HCT116 (cell line): ENCODE results near the gene PTPRS. TPM values are rescaled to one million over a fixed set of nuclear protein-coding genes. Genes with fewer than 3 reads are reported as not detected.

Experiments used
- ATAC-seq: fragments of 200-7000 bp; cut with Tn5 transposase; 2 replicates; pipeline ENCODE4 v1.9.1; 2020; ENCODE audit warnings: mild to moderate bottlenecking, moderate library complexity
- BruUV-seq: library from RNA; stranded (reverse); fragments of 400-500 nt; replicated peaks from 2 replicates; lab custom pipeline; 2021; lab: Mats Ljungman, UMichigan
- CTCF ChIA-PET: fragments of 300-600 bp; sonication (Branson Sonifier 250); formaldehyde crosslinking; loops from one replicate; lab custom pipeline; 2021; ENCODE audit warnings: antibody characterized with exemption; lab: Charles Lee
- POLR2A ChIA-PET: fragments of 300-600, 350-600 bp; sonication (Branson Sonifier 250); formaldehyde crosslinking; loops from one replicate; lab custom pipeline; 2021; ENCODE audit warnings: antibody characterized with exemption; lab: Charles Lee
- RAD21 ChIA-PET, 2 experiments: fragments of 300-600 bp; sonication (Branson Sonifier 250); formaldehyde crosslinking; loops; one replicate each; lab custom pipeline; 2023; ENCODE audit warnings: low total read pairs in 2 of 2; ENCODE audit not compliant: uncharacterized antibody in 2 of 2, unreplicated experiment in 2 of 2, low non-redundant PET in 1 of 2; lab: Charles Lee
- DNase-seq: peaks from one replicate; pipeline ENCODE4 v3.0.0-alpha.2; 2010; ENCODE audit warnings: low read depth, low spot score
- H2AFZ ChIP-seq: fragments of 200-600 bp; shearing (Covaris generic), sonication (generic); 2 replicates; pipeline ENCODE4 v1.6.1; 2017; ENCODE audit warnings: low read depth, mixed run types, mixed read lengths, antibody characterized with exemption, low read length; ENCODE audit not compliant: poor library complexity, severe bottlenecking
- H3K27ac ChIP-seq: 2 replicates; pipeline ENCODE4 v1.5.1; 2012; ENCODE audit warnings: low read depth, low read length
- H3K27me3 ChIP-seq: fragments of 200-600 bp; sonication (generic); 2 replicates; pipeline ENCODE4 v1.6.1; 2016; ENCODE audit warnings: mixed run types, low read length, mixed read lengths; ENCODE audit not compliant: insufficient read depth
- H3K36me3 ChIP-seq, 2 experiments: fragments of 200-500 bp in 1 of 2; fragments of 200-600 bp in 1 of 2; sonication (Bioruptor generic) in 1 of 2; sonication (generic) in 1 of 2; 2 replicates each; pipeline versions ENCODE4 v1.5.1 to v1.6.1; 2014 to 2016; ENCODE audit warnings: low read length in 2 of 2, inconsistent platforms in 1 of 2, mixed read lengths in 1 of 2, mixed run types in 1 of 2; ENCODE audit not compliant: insufficient read depth in 2 of 2, control insufficient read depth in 1 of 2
- H3K4me1 ChIP-seq, 2 experiments: fragments of 200-600 bp in 1 of 2; sonication (generic) in 1 of 2; 2 replicates each; pipeline versions ENCODE4 v1.5.1 to v1.6.1; 2012 to 2017; ENCODE audit warnings: low read length in 2 of 2, inconsistent platforms in 1 of 2, mild to moderate bottlenecking in 1 of 2, mixed read lengths in 1 of 2, mixed run types in 1 of 2, moderate library complexity in 1 of 2; ENCODE audit not compliant: insufficient read depth in 2 of 2, control insufficient read depth in 1 of 2
- H3K4me2 ChIP-seq: fragments of 200-600 bp; sonication (generic); 2 replicates; pipeline ENCODE4 v1.6.1; 2017; ENCODE audit warnings: mixed run types, low read length, mixed read lengths
- H3K4me3 ChIP-seq, 2 experiments: fragments of 200-600 bp in 1 of 2; sonication (generic) in 1 of 2; replicated peaks in 1 of 2; 2 replicates each; pipeline ENCODE4 v1.5.1; 2011 to 2016; ENCODE audit warnings: low read length in 2 of 2, control low read depth in 1 of 2, low read depth in 1 of 2, mild to moderate bottlenecking in 1 of 2, mixed read lengths in 1 of 2, mixed run types in 1 of 2
- H3K79me2 ChIP-seq: fragments of 200-600 bp; sonication (generic); 2 replicates; pipeline ENCODE4 v1.6.1; 2017; ENCODE audit warnings: mild to moderate bottlenecking, mixed run types, low read length, moderate library complexity, mixed read lengths; ENCODE audit not compliant: insufficient read depth
- H3K9ac ChIP-seq: fragments of 200-600 bp; sonication (generic); 2 replicates; pipeline ENCODE4 v1.6.1; 2016; ENCODE audit warnings: low read length, mixed read lengths
- H3K9me2 ChIP-seq: fragments of 200-600 bp; sonication (generic), shearing (Covaris generic); 2 replicates; pipeline ENCODE4 v1.6.1; 2017; ENCODE audit warnings: mixed run types, mild to moderate bottlenecking, moderate library complexity; ENCODE audit not compliant: insufficient read depth
- H3K9me3 ChIP-seq, 2 experiments: fragments of 200-500 bp in 1 of 2; fragments of 200-600 bp in 1 of 2; sonication (Bioruptor generic) in 1 of 2; sonication (generic) in 1 of 2; 2 replicates each; pipeline ENCODE4 v1.6.1; 2014 to 2017; ENCODE audit warnings: low read length in 2 of 2, mixed read lengths in 2 of 2, inconsistent platforms in 1 of 2, low read depth in 1 of 2, mild to moderate bottlenecking in 1 of 2, mixed run types in 1 of 2, moderate library complexity in 1 of 2; ENCODE audit not compliant: control insufficient read depth in 1 of 2, insufficient read depth in 1 of 2
- H4K20me1 ChIP-seq: fragments of 200-600 bp; sonication (generic), shearing (Covaris generic); 2 replicates; pipeline ENCODE4 v1.6.1; 2017; ENCODE audit warnings: mixed run types, mild to moderate bottlenecking, moderate library complexity; ENCODE audit not compliant: insufficient read depth
- CBX3 ChIP-seq: IDR thresholded peaks from 2 replicates; pipeline ENCODE4 v1.6.1; 2012; ENCODE audit warnings: low read depth
- CEBPB ChIP-seq: IDR thresholded peaks from 2 replicates; pipeline ENCODE4 v1.6.1; 2012; ENCODE audit warnings: low read depth
- EGR1 ChIP-seq: IDR thresholded peaks from 2 replicates; pipeline ENCODE4 v1.6.1; 2012; ENCODE audit warnings: low read depth
- ELF1 ChIP-seq: IDR thresholded peaks from 2 replicates; pipeline ENCODE4 v1.6.1; 2012; ENCODE audit warnings: low read depth, borderline replicate concordance
- EZH2 ChIP-seq: fragments of 200-600 bp; sonication (generic); IDR thresholded peaks from 2 replicates; pipeline ENCODE4 v1.6.1; 2017; ENCODE audit warnings: antibody characterized with exemption, mixed run types
- FOSL1 ChIP-seq: IDR thresholded peaks from 2 replicates; pipeline ENCODE4 v1.6.1; 2012; ENCODE audit warnings: low read depth
- JUND ChIP-seq: IDR thresholded peaks from 2 replicates; pipeline ENCODE4 v1.6.1; 2012
- POLR2A ChIP-seq: IDR thresholded peaks from 2 replicates; pipeline ENCODE4 v1.7.0; 2011; ENCODE audit warnings: borderline replicate concordance; ENCODE audit not compliant: insufficient read depth, insufficient read length; ENCODE audit errors: extremely low read depth
- POLR2AphosphoS5 ChIP-seq: IDR thresholded peaks from 2 replicates; pipeline ENCODE4 v1.6.1; 2011; ENCODE audit warnings: mild to moderate bottlenecking, low read depth, low read length, moderate library complexity
- RAD21 ChIP-seq: IDR thresholded peaks from 2 replicates; pipeline ENCODE4 v1.6.1; 2012; ENCODE audit warnings: low read depth, mild to moderate bottlenecking
- SIN3A ChIP-seq: IDR thresholded peaks from 2 replicates; pipeline ENCODE4 v1.6.1; 2012; ENCODE audit warnings: low read depth
- SP1 ChIP-seq: IDR thresholded peaks from 2 replicates; pipeline ENCODE4 v1.6.1; 2012; ENCODE audit warnings: low read depth
- SRF ChIP-seq: IDR thresholded peaks from 2 replicates; pipeline ENCODE4 v1.6.1; 2012; ENCODE audit warnings: low read depth
- TCF7L2 ChIP-seq: IDR thresholded peaks from 2 replicates; pipeline ENCODE4 v1.7.0; 2011; ENCODE audit warnings: borderline replicate concordance, inconsistent platforms; ENCODE audit not compliant: insufficient read depth, insufficient read length; ENCODE audit errors: extremely low read depth
- YY1 ChIP-seq: IDR thresholded peaks from 2 replicates; pipeline ENCODE4 v1.6.1; 2011; ENCODE audit warnings: low read length, low read depth, moderate library complexity, mild to moderate bottlenecking; ENCODE audit not compliant: insufficient replicate concordance; ENCODE audit errors: extremely low read depth
- ZFX ChIP-seq: fragments of 450-650 bp; IDR thresholded peaks from 2 replicates; pipeline ENCODE4 v1.6.1; 2017
- ZNF274 ChIP-seq: fragments of 200-500 bp; sonication (Bioruptor generic); IDR thresholded peaks from 2 replicates; pipeline ENCODE4 v1.6.1; 2014; ENCODE audit warnings: mild to moderate bottlenecking, low read depth, low read length, inconsistent platforms
- intact Hi-C: fragments of 100-400 bp; cut with micrococcal nuclease; formaldehyde crosslinking; loops from 2 replicates; pipeline ENCODE4 v1.10.0; 2022
- total RNA-seq: library from RNA; stranded (reverse); gene quantifications from one replicate; pipeline ENCODE4 v1.2.1, GENCODE V29; 2021; ENCODE audit not compliant: unreplicated experiment
- TF ChIP-seq, protein P1 (sequence below): IDR thresholded peaks from 2 replicates; pipeline ENCODE4 v1.6.1; 2012; ENCODE audit warnings: low read depth
- TF ChIP-seq, protein P2 (sequence below): IDR thresholded peaks from 2 replicates; pipeline ENCODE4 v1.6.1; 2011; ENCODE audit warnings: mild to moderate bottlenecking, low read length, moderate library complexity; ENCODE audit not compliant: insufficient replicate concordance; ENCODE audit errors: extremely low read depth
- TF ChIP-seq, protein P3 (sequence below), 3 experiments: fragments of 200-600 bp in 1 of 3; sonication (generic) in 1 of 3; IDR thresholded peaks in 2 of 3; conservative IDR thresholded peaks in 1 of 3; 2 replicates each; pipeline ENCODE4 v1.5.1; 2012 to 2017; ENCODE audit warnings: low read depth in 2 of 3, low read length in 2 of 3, antibody characterized with exemption in 1 of 3, borderline replicate concordance in 1 of 3, control low read depth in 1 of 3, mild to moderate bottlenecking in 1 of 3, mixed read lengths in 1 of 3, mixed run types in 1 of 3, moderate library complexity in 1 of 3; ENCODE audit not compliant: insufficient read depth in 1 of 3
- TF ChIP-seq, protein P4 (sequence below): IDR thresholded peaks from 2 replicates; pipeline ENCODE4 v1.6.1; 2012

Gene PTPRS
- total RNA-seq, 1 experiment from 2014 or later = 123 TPM

DNA sequence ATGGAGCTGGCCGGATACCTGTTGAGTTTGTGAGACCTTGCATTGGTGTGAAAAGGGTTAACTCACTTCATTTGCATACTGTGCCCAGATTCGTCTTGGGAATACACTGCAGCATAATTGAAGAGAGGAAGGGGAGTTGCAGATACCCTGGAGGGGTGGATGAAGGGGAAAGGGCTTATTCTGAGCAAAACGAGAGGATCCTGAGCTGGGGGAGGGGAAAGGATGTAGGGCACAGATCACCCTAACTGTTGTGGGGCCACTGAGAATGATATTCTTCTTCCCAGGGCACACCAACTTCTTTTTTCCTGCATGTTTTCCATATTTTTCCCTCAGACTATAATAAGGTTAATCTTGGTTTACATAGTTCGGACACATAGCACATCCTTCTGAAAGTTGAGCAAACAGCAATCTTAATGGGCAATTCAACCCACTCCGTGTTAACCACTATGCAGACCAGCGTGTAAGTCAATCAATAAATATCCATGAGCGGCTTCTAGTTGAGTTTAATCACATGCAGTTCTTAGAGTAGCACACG is 11.7 kb upstream of the PTPRS start:
- Histone ChIP-seq H3K9ac (peak overlapping the region; percentile 39), H4K20me1 (no peaks in the 10 kb centered on the region), H3K9me2 (no peaks in the 10 kb centered on the region), H3K27me3 (no peaks in the 10 kb centered on the region), H3K9me3 (no peaks in the 10 kb centered on the region), H3K79me2 (no peaks in the 10 kb centered on the region), H2AFZ (no peak overlapping the region), H3K36me3 (no peaks in the 10 kb centered on the region), H3K4me3 (no peak overlapping the region), H3K4me1 (peaks cover 0 to 14% of the 10 kb centered on the region in 2 experiments; a peak in 2 of 4 replicates), H3K27ac (no peak overlapping the region; the same call in 1 of the 2 replicates), H3K4me2 (0 out of 2 replicates have a peak overlapping the region, but pooled peaks have one; percentile 1)
- BruUV-seq = TSS peak; percentile 100
- DNase-seq (peak; percentile 84), ATAC-seq (peak; percentile 90)
- ChIA-PET RAD21 (no interaction called here), POLR2A (interaction anchor here (0.7 kb wide), 2 partner anchors 8 to 42 kb away, joined by 3 read pairs; no protein-coding TSS in a partner anchor), CTCF (no interaction called here)
- intact Hi-C loops = no loop called here
- no peak for TF ChIP-seq TCF7L2
- no peak for TF ChIP-seq CEBPB
- no peak for TF ChIP-seq ZNF274
- TF ChIP-seq POLR2AphosphoS5 = peak; percentile 85
- TF ChIP-seq ELF1 = no peak
- TF ChIP-seq CBX3 = no peak
- TF ChIP-seq JUND = no peak
- TF ChIP-seq FOSL1 = no peak
- peak; percentile 100 for TF ChIP-seq POLR2A
- TF ChIP-seq, protein P1, sequence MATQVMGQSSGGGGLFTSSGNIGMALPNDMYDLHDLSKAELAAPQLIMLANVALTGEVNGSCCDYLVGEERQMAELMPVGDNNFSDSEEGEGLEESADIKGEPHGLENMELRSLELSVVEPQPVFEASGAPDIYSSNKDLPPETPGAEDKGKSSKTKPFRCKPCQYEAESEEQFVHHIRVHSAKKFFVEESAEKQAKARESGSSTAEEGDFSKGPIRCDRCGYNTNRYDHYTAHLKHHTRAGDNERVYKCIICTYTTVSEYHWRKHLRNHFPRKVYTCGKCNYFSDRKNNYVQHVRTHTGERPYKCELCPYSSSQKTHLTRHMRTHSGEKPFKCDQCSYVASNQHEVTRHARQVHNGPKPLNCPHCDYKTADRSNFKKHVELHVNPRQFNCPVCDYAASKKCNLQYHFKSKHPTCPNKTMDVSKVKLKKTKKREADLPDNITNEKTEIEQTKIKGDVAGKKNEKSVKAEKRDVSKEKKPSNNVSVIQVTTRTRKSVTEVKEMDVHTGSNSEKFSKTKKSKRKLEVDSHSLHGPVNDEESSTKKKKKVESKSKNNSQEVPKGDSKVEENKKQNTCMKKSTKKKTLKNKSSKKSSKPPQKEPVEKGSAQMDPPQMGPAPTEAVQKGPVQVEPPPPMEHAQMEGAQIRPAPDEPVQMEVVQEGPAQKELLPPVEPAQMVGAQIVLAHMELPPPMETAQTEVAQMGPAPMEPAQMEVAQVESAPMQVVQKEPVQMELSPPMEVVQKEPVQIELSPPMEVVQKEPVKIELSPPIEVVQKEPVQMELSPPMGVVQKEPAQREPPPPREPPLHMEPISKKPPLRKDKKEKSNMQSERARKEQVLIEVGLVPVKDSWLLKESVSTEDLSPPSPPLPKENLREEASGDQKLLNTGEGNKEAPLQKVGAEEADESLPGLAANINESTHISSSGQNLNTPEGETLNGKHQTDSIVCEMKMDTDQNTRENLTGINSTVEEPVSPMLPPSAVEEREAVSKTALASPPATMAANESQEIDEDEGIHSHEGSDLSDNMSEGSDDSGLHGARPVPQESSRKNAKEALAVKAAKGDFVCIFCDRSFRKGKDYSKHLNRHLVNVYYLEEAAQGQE = no peak
- no peak for TF ChIP-seq ZFX
- peak; percentile 68 for TF ChIP-seq SIN3A
- TF ChIP-seq EZH2 = no peak
- TF ChIP-seq, protein P2, sequence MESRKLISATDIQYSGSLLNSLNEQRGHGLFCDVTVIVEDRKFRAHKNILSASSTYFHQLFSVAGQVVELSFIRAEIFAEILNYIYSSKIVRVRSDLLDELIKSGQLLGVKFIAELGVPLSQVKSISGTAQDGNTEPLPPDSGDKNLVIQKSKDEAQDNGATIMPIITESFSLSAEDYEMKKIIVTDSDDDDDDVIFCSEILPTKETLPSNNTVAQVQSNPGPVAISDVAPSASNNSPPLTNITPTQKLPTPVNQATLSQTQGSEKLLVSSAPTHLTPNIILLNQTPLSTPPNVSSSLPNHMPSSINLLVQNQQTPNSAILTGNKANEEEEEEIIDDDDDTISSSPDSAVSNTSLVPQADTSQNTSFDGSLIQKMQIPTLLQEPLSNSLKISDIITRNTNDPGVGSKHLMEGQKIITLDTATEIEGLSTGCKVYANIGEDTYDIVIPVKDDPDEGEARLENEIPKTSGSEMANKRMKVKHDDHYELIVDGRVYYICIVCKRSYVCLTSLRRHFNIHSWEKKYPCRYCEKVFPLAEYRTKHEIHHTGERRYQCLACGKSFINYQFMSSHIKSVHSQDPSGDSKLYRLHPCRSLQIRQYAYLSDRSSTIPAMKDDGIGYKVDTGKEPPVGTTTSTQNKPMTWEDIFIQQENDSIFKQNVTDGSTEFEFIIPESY = no peak
- TF ChIP-seq EGR1 = no peak
- TF ChIP-seq SP1 = peak; percentile 43
- no peak for TF ChIP-seq RAD21
- TF ChIP-seq SRF = no peak
- TF ChIP-seq YY1 = no peak
- TF ChIP-seq, protein P3, sequence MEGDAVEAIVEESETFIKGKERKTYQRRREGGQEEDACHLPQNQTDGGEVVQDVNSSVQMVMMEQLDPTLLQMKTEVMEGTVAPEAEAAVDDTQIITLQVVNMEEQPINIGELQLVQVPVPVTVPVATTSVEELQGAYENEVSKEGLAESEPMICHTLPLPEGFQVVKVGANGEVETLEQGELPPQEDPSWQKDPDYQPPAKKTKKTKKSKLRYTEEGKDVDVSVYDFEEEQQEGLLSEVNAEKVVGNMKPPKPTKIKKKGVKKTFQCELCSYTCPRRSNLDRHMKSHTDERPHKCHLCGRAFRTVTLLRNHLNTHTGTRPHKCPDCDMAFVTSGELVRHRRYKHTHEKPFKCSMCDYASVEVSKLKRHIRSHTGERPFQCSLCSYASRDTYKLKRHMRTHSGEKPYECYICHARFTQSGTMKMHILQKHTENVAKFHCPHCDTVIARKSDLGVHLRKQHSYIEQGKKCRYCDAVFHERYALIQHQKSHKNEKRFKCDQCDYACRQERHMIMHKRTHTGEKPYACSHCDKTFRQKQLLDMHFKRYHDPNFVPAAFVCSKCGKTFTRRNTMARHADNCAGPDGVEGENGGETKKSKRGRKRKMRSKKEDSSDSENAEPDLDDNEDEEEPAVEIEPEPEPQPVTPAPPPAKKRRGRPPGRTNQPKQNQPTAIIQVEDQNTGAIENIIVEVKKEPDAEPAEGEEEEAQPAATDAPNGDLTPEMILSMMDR (IDR thresholded peaks at IDR 0.05 in 2 of 3, conservative IDR thresholded peaks at IDR 0.05 in 1 of 3; ENCODE audit: borderline replicate concordance in 1 of 3, insufficient read depth in 1 of 3, low read depth in 2 of 3, low read length in 2 of 3) = no peak
- TF ChIP-seq, protein P4, sequence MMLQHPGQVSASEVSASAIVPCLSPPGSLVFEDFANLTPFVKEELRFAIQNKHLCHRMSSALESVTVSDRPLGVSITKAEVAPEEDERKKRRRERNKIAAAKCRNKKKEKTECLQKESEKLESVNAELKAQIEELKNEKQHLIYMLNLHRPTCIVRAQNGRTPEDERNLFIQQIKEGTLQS = no peak
